ENCODE measurements around the gene RXFP2.

RXFP2 gene

DNA sequence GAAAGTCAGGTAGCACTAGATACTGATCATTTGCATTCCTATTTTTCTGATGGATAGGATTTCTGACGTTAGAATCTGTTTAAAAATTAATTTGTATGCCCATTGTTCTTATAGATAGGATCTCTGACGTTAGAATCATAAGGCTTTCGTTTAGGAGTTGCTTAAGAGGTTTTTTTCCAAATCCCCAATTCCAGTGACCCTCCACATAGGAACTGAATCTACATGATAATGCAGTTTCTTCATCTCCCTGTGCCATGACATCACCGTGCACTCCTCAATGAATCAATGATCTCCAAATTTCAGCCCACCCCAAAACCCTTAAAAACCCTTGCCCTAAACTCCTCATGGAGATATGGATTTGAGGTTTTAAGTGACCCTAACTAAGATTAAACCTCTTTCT lies 87.2 kb downstream of the RXFP2 start:
- in situ Hi-C loops (cut with MboI; ENCODE audit: low pct_unique_long_range_greater_than_20kb, low sequenced_read_pairs, unreplicated experiment), result no loop called here

DNA sequence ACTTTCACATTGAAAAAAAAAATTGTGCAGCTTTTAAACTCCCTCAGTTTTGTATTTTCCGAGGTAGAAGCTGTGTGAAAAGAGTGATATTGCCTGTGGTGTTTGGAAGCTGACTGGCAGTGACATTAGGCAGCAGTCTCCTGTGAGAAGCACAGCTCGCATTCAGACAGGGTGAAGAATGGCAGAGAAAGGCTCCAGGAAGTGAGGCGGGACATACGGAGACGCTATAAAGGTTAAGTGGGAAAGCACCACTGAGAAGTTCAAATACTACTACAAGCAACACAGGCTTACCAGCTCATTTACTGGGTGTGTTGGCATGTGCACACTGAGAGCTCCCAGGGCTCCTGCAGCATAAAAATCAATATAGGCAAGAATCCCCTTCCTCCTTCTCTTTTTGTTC lies 88.4 kb downstream of the RXFP2 start:
- in situ Hi-C loops (cut with MboI; ENCODE audit: low pct_unique_long_range_greater_than_20kb, low sequenced_read_pairs, unreplicated experiment), result no loop called here
- TF ChIP-seq, protein P1, sequence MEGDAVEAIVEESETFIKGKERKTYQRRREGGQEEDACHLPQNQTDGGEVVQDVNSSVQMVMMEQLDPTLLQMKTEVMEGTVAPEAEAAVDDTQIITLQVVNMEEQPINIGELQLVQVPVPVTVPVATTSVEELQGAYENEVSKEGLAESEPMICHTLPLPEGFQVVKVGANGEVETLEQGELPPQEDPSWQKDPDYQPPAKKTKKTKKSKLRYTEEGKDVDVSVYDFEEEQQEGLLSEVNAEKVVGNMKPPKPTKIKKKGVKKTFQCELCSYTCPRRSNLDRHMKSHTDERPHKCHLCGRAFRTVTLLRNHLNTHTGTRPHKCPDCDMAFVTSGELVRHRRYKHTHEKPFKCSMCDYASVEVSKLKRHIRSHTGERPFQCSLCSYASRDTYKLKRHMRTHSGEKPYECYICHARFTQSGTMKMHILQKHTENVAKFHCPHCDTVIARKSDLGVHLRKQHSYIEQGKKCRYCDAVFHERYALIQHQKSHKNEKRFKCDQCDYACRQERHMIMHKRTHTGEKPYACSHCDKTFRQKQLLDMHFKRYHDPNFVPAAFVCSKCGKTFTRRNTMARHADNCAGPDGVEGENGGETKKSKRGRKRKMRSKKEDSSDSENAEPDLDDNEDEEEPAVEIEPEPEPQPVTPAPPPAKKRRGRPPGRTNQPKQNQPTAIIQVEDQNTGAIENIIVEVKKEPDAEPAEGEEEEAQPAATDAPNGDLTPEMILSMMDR (IDR thresholded peaks at IDR 0.05; ENCODE audit: extremely low read depth, insufficient read depth, missing control alignments), result no peak
- no peak for DNase-seq (ENCODE audit: low spot score)

More for the DNA sequence above, 87.2 kb downstream of the RXFP2 start:
- no peak for DNase-seq (ENCODE audit: low spot score)
- TF ChIP-seq, protein P1 (IDR thresholded peaks at IDR 0.05; ENCODE audit: extremely low read depth, insufficient read depth, missing control alignments), result no peak

- TF ChIP-seq, protein P1 (IDR thresholded peaks at IDR 0.05; ENCODE audit: extremely low read depth, insufficient read depth, missing control alignments), result no peak
- in situ Hi-C loops (cut with MboI; ENCODE audit: low pct_unique_long_range_greater_than_20kb, low sequenced_read_pairs, unreplicated experiment), result no loop called here
- no peak for DNase-seq (ENCODE audit: low spot score)
These were observed 96.6 kb downstream of the RXFP2 start for GRCh38 chr13:31835932-31836331.

- TF ChIP-seq, protein P1 (IDR thresholded peaks at IDR 0.05; ENCODE audit: extremely low read depth, insufficient read depth, missing control alignments), result no peak
- DNase-seq (ENCODE audit: low spot score), result no peak
- in situ Hi-C loops (cut with MboI; ENCODE audit: low pct_unique_long_range_greater_than_20kb, low sequenced_read_pairs, unreplicated experiment), result no loop called here
These were observed 103.7 kb downstream of the RXFP2 start for GRCh38 chr13:31843044-31843443.

DNA sequence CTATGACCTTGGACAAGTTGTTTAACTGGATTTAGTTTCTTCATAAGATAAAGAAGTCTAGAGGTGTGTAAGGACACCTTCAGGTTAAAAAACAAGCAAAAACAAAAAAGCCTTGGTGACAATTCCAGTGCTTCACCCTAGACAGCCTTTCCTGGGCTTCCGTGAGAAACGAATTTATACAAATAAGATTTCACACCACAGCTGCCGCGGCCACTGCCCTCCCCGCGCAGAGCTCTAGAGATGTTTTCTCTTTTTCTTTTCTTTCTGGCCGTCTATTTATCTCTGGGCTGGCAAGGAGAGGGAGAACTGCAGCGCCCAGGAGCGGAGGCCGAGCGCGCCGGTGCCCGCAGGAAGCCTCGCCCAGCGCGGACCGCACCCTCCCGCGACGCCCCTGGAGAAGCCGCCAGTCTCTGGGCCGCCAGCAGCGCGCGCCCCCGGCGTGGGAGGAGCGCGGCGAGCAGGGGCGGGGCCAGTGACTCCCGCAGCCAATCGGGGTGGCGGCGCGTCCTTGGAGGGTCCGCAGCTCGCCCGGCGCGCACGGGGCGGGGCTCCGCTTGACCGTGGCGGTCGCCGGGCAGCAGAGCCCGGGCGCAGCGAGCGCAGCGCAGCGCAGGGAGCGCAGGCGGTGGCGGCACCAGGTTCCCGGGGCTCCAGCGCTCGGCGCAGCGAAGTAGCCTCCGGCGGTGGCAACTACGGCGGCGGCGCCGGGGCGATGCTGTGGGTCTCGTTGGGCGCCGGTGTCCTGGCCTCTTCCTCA lies 107.0 kb downstream of the RXFP2 start:
- peak; percentile 93 for DNase-seq (ENCODE audit: low spot score)
- TF ChIP-seq, protein P1 (IDR thresholded peaks at IDR 0.05; ENCODE audit: extremely low read depth, insufficient read depth, missing control alignments), result no peak
- in situ Hi-C loops (cut with MboI; ENCODE audit: low pct_unique_long_range_greater_than_20kb, low sequenced_read_pairs, unreplicated experiment), result no loop called here

DNA sequence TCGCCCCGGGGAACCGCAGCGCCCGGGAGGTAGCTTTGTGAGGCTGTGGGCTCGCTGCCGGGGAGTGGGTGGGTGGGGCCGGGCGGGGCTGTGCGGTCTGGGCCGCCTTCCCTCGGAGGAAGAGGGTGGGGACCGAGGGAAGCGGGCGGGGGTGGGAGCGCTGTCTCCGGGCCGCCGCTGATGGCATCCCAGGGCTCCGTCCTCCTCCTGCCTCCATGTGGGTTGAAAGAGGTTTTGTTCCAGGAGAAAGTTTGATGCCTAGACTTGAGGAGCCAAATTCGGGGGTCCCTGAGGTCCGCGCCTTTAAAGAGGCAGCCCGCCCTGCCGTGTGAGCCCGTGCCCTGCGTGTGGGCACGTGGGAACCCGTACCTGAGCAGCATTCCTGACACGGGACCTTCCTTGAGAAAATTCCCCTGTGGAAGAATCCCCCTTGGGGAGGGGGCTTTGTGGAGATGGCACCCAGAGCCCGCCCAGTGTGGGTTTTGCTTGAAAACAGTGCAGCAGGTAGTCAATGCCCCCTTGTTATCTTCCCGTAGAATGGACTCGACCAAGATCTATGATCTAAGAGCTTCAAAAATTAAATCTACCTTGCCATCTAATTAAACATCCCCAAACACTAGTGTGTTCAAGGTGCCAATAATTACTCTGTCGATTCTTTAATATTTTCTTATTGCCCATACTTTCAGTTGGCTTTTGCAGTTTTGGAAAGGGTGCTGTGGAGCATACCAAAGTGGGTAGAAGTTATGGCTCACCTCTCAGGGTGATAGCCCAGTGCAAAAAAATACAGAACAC lies 107.8 kb downstream of the RXFP2 start:
- in situ Hi-C loops (cut with MboI; ENCODE audit: low pct_unique_long_range_greater_than_20kb, low sequenced_read_pairs, unreplicated experiment), result no loop called here
- DNase-seq (ENCODE audit: low spot score), result no peak
- TF ChIP-seq, protein P1 (IDR thresholded peaks at IDR 0.05; ENCODE audit: extremely low read depth, insufficient read depth, missing control alignments), result no peak
